HG02571 (cell line): ENCODE measurements around the gene ANKMY1.

Experiments
- ATAC-seq: cut with Tn5 transposase; IDR thresholded peaks from one replicate; pipeline ENCODE4 v1.9.1; 2021; ENCODE audit warnings: mild to moderate bottlenecking, moderate library complexity; ENCODE audit not compliant: unreplicated experiment

Gene ANKMY1

DNA sequence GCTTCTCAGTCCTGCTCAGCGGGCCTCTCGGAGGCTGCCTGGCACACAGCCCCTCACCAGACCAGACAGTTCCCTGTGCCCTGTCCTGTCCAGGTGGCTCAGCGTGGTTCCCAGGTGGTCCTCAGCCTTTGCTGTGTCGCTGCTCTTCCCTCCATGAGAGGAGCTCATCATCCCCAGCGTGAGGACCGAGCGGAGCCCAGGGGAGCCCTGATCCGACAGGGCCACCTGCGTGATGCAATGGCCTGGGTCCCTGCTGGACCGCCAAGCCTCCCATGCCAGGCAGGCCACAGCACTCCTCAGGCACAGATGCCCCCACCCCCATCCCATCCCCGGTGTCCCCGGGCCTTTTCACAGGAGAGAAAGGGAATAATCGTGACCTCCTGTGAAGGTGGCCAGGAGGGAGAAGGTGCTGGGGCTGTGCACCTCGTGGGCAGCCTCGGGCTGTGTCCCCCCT is 118.1 kb downstream of the ANKMY1 start:
- ATAC-seq = no peak

DNA sequence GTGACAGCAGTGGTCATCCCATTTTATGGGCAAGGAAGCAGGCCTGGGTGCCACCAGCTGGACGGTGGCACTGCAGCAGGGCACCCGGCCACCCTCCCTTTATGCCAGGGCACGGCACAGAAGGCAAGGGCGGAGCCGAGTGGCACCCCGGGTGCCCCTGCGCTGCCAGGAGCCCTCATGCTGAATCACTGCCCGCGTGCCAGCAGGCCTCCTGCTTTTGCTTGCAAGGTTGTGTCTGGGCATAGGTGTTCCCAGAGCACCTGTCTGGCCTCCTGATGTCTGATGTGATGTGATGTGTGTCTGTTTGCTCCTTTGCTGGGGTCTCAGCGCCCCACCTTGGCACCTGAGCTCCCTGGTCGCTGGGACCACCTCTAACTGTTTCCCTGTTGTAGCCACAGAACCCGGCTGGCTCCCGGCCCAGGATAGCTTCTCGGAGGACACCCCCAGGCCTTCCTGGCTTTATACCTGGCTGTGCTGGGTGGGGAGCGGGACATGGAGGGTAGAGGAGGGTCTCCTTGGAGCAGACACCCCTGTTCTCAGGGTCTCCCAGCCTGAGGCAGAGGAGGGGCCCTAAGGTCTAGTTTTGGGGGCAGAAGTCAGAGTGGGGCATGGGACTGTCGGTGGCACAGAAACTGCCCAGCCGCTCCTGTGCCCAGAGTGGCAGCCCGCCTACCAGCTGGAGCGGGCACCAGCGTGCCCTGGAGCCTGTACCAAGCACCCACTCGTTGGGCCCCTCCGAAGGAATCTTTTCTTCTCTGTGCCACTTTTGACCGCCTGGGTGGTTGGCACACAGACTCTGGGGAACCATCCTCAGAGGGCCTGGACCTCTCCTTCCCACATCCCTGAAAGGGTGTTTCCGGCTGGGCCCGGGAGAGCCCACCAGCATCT is 118.7 kb downstream of the ANKMY1 start:
- ATAC-seq = no peak

DNA sequence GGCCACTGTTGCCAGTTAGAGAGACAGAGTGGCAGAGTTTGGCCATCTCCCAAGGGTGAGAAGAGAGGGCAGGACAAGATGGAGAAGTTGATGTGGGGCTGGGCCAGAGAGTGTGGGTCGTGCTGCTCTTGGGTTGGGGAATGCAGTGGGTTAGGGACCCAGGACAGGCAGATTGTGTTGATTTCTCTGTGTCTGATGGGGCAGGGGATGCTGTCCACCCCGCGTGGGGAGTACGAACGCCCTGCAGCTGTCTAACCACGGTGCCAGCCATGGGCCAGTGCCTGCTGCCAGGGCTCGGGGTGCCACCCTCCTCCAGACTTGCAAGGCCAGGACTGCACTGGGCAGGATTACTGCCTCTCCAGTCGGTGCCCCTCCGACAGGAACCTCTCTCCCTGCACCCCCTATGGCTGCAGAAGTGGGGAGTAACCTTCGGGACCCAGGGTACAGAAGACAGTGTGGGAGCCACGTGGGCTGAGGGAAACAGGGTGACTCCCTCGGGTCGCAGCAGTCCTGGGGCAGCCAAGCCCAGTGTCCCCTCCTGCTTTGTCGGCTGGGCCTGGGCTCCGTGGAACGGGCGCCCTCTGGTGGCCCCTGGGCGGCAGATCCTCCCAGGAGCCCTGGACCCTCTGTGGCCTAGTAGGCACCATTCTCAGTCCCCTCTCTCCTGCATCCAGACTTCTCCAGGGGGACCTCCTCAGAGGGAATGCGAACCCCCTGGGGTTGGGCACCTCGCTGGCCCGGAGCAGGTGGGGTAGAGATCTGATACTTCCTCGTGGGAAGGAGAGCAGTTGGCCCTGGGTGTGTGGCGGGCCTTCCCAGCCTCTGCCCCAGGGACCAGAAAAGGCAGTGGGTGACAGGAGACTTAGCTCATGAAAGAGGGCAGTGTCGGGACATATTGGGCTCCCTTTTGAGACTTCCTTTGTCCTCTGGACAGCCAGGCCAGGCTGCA is 119.7 kb downstream of the ANKMY1 start:
- no peak for ATAC-seq

DNA sequence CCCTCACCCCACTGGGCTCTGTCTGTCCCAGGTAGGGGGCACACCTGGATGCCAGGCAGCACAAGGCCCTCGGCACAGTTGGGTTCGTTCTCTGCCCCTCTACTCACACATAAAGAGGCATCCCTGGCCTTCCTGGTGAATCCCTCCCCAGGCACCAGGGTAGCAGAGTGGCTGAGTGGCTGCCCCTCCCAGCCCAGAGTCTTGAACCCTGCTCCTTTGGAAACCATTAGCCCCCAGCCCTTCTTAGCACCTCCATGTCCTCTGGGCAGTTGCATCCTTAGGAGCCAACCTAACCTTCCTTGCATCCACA is 120.3 kb downstream of the ANKMY1 start:
- ATAC-seq = no peak

DNA sequence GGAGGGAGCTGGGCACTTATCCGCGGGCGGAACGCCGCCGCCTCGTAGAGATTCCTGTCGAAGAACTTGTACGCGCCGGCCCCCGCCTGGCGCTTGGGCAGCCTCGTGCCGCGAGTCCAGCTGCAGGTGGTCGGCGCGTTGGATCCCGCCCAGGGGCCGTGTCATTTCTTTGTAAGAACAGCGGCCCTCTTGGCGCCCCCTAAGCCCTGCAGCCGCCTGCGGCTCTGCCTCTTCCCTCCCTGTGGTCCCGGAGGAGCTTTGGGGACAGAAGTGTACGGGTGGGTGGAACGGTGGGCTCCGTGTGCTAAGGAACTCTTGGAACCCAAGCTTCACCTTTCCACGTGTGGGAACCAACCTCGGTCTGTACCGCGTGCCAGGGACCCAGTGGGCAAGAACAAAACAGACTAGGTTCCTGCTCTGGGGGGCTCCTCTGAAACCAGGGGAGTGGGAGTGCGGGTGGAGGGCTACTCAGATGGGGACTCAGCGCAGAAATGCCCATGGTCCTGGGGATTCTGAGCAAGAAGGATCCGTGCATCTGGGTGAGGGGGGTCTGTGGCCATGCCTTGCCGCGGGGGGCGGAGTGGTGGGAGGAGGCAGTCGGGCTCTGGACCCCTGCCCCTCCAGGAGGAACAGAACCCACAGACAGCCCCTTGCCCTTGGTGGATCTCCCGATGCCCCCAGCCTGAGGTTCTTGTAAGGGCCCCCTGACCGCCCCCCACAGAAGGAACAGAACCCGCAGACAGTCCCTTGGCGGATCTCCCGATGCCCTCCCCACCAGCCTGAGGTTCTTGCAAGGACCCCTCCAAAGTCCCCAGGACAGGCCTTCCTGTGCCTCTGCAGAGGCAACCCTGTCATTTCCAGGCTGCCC is 120.9 kb downstream of the ANKMY1 start:
- ATAC-seq = no peak

DNA sequence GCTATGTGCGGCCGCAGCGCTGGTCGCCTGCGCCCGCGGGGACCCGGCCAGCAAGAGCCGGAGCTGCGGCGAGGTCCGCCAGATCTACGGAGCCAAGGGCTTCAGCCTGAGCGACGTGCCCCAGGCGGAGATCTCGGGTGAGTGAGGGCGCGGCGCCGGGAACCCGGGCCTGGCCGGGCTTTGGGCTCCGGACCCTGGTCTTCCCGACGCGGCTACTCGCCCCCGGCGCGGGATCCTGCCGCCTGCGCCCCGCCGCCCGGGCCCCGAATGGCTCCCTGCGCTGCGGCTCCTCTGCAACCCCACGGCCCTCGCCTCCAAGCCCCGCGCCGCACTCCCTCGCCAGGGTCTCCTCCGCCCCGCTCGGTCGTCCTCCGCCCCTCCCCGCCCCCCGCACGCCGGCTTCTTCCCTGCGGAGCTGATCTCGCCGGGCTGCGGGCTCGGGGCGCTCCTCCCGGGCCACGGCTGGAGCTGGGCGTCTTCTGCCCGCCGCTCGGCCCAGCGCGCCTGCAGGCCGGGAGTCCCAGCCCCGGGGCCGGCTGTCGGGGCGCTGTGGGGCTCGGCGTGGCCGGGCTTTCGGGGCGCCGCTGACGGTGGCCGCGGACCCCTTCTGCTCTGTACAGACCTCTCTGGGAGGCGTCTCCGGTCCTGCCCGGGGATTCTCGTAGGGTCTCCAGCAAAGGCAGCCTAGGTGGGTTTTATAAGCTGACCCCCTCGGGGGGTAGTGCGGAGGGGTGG is 121.7 kb downstream of the ANKMY1 start:
- no peak for ATAC-seq

DNA sequence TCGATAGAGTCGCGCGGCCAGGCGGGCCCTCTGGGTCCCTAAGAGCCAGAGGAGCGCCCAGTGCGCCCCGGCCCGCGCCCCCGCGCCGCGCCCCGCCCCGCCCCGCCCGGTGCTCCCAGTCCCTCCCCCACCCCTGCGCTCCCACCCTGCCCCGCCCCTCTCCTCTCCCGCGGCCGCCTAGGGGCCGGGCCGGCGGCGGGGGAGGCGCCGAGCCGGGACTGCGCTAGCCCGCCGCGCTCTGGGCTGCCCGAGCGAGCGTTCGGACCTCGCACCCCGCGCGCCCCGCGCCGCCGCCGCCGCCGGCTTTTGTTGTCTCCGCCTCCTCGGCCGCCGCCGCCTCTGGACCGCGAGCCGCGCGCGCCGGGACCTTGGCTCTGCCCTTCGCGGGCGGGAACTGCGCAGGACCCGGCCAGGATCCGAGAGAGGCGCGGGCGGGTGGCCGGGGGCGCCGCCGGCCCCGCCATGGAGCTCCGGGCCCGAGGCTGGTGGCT is 122.3 kb downstream of the ANKMY1 start, which contains the start of gene GPC1:
Gene GPC1 (plus strand): TSS at position 207 of the 491 bp plus-strand sequence. CDS start 256 bp downstream, at position 463.
- no peak for ATAC-seq

DNA sequence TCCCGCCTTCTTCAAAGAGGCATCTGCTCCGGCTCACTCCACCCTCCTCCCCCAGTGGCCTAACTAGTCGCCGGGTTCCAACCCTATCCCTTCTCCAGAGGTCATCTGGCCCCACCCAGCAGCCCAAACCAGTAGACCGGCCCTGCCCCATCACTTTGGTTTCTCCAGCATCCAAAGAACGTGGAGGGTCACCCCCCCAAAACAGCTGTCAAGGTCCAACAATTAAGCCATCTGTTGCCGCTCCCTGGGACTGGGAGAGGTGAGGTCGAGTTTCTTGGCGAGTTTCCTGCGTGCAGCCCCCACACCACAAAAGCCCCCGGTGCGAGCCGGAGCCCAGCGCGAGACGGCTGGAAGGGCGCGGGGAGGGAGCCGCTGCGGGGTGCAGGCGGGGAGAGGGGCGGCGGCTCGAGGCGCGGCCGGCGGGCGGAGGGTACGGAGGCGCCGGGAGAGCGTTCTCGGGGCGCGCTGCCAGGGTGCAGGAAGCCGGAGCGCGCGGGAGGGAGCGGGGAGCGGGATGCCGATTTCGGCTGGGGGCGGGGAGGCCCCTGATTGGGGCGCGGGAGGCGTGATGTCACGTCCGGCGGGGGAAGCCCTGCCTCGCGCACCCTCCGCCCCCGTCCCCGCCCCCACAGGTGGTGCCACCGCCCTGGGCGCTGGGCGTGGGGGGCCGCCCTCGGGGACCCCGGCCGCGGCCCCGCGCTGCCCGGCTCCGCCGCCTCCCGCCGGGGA is 122.9 kb downstream of the ANKMY1 start:
- ATAC-seq = no peak

DNA sequence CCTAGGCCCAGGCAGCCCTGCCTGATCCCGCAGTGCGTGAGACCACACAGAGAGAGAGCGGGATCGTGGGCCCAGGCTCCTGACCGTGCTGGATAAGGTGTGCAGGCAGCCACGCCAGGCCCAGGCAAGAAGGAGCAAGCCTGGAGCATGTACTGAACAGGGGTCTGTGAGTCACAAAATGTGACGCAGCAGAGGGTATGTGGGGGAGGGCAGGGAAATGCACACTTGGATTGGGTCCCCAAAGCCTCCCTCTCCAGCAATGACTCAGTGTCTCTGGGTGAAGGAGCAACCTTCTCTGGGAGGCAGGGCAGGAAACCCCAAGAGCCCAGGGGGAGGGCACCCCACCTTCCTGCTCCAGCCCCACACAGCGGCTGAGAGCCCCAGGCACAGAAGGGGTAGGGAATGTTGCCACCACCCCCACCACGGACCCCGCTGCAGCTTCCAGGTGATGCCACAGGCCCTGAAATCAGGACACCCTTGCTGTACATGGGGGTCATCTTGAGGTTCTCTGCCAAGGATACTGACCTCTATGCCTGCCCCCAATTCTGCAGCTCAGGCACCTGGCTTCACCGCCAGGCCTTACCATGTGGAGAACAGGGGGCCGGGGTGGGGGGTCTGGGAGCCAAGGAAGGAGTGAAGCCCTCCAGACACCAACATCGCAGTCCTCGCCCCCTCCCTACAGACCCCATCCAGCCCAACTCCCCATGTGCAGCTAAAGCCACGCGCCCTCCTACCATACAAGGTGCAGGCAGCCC is 123.6 kb downstream of the ANKMY1 start:
- no peak for ATAC-seq

DNA sequence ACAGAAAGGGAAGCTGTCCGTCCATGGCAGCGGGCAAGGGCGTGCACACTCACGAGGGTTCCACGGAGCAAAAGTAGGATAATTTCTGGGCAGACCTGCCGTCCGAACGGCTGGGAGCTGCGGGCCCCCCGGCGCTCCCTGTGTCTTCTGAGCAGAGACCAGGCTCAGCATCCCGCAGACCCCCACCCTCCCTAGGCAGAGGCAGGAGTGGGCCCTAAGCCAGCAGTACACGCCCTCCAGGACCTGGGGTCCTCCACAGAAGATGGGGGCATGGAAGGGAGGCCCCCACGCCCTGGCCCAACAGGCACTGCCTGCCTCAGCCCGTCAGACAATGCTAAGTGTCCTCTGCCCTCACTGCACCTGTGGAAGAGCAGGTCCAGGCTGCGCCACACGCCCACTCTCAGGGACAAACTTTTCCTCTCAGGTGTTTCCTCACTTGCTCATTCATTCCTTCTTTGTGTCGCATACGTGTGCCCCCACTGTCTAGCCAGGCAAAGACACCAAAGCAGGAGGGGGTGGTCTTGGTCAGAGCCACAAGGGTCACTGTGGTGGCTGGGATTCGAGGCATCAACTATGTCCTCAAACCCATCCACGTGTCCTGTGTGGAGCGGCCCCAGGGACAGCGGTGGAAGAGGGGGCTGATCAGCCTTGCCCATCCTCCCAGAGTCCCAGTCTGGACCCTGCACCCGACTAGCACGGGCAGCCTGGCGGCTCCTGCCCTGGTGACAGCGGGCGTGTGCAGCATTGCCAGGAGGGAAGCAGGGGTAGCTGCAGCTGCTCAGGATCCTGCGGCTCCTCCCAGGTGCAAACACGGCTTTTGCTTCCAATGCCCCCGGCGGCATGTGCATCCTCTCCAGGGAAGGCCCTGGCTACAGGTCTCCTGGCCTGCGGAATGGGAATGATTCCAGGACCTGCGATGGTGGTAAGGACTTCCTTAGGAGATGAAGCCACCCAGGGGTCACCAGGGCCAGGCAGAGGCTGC is 124.7 kb downstream of the ANKMY1 start:
- no peak for ATAC-seq

DNA sequence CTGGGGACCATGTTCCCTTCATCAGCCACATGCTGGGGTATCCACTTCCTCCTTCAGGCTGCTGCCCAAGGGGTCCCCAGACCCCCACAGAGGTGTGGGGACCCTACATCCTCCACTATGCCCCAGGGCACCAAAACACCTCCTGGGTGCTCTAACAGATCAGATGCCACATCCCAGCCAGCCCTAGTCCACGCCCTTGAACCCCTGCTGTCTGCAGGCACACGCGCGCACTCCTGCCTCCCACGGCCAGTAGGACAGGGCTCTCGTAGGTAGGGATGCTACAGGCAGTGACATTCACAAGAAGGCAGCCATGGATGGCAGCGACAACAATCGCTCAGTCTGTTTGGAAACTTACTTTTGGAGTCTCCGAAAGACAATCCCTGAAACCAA is 125.4 kb downstream of the ANKMY1 start:
- no peak for ATAC-seq

DNA sequence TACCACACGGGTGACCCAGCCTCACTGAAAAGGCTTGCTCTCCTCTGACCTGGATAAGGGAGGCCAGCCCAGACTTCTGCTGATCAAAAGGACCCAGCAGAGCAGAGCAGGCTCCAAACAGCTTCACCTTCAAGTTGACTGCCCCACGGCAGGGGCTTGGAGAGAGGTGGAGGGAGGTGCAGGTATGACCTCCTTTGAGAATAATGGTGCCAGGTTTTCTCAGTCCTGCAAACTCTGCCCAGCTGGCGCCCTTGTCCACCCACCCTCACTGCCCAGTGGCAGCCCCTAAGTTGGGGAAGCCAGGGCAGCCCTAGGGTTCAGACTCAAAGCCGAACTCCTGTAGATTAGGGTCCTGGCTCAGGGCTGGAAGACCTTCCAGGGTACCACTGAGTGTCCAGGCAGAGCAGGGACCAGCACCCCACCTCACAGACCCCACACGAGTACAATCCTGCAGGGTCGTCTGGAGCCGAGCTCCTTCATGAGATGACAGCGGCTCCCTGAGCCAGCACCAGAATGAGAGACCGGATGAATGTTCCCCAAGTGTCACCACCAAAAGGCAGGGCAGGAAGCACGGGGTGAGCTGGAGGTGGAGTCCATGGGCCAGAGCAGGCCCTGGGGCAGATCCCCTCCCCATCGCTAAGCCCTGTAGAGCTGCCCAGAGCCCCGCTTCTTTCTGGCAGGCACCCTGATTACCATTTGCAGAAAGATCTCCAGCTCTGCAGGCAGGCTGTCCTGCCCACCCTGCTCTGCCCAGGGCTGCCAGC is 125.9 kb downstream of the ANKMY1 start:
- ATAC-seq = no peak

DNA sequence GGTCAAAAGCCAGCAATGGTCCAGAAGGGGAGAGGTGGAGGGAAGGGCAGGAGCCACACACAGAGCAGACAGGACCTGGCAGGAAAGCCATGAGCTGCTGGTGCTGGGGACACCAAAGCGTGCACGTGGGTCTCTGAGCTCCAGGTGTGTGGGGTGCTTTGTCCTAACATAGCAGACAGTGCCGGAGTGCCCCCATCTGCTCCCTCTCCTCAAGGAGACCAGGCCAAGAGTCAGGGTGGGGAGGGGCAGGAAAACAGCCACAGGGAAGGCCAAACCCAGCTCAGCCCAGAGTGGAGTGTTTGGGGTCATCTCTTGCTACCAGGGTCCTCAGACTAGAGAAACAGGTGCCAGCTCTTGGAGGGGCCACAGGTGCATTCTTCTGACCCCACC is 126.5 kb downstream of the ANKMY1 start:
- no peak for ATAC-seq

DNA sequence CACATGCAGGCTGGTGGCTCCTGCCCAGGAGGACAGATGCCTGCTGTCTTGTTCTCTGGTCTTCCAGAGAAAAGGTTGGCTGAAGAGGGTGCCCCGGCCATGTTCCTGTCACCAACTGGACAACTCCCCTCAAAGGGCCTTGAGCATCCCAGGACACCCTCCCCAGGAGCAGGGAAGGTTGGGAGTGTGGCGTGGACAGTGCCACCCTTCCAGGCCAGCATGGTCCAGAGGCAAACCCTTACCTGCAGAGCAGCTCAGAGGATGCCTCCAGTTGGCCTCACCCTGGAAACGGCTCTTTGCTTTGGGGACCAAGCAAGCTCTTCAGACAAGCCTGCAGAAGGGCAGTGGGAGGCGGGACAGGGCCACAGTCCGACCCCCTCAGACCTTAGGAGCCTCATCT is 127.2 kb downstream of the ANKMY1 start:
- ATAC-seq = no peak

DNA sequence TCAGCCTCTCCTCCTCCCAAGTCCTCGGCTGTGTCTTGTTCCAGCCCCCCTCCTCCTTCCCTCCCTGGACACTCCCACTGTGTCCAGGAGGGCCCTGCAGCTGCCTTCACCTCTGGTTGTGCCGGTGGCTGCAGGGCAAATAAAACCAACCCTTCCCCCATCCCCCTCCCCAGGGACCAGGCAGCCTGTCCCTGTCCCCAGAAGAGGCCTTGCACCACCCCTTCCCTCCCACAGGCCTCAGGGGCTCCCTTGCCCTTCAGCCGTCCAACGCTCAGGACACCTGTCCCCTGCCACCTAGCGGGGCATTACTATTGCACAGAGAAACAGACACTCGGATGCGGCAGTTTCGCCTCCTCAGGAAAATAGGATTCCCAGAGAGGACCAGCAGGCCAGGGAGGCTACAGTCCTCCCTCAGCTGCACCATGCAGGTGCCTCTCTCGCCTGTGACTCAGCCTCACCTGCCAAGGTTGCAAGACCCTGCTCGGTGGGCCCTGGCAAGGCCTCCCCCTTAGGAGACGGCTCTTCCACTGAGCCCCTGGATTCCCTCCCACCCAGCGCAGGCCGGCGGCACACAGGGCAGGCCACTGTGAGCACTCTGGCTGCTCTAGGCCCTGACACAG is 127.8 kb downstream of the ANKMY1 start:
- ATAC-seq = no peak
